SK-N-SH treated with all-trans-retinoic acid at 6 μM for 48 hours (cell line): ENCODE results near the gene HYI.

ENCODE experiments used
- ATAC-seq: fragments of 200-7000 bp; cut with Tn5 transposase; 3 replicates; pipeline ENCODE4 v1.9.1; 2020; ENCODE audit warnings: mild to moderate bottlenecking, moderate library complexity
- ARNTL ChIP-seq: fragments of 450-650 bp; formaldehyde crosslinking; IDR thresholded peaks from 2 replicates; pipeline ENCODE4 v1.5.0; 2020; ENCODE audit warnings: low read depth, mild to moderate bottlenecking, moderate library complexity, borderline replicate concordance
- CSDC2 ChIP-seq: fragments of 250-450 bp; sonication (Bioruptor Pico); IDR thresholded peaks from 2 replicates; pipeline ENCODE4 v1.5.0; 2020; ENCODE audit warnings: mild to moderate bottlenecking, moderate library complexity
- ESRRG ChIP-seq: fragments of 250-450 bp; sonication (Bioruptor Pico); IDR thresholded peaks from 2 replicates; pipeline ENCODE4 v1.6.1; 2021; ENCODE audit warnings: mild to moderate bottlenecking
- GLIS3 ChIP-seq: fragments of 250-450 bp; sonication (Bioruptor Pico); IDR thresholded peaks from 2 replicates; pipeline ENCODE4 v1.5.0; 2020; ENCODE audit warnings: mild to moderate bottlenecking, moderate library complexity
- OSR1 ChIP-seq: fragments of 250-450 bp; sonication (Bioruptor Pico); IDR thresholded peaks from 2 replicates; pipeline ENCODE4 v1.8.0; 2022; ENCODE audit warnings: moderate library complexity, mild to moderate bottlenecking, inconsistent platforms
- PATZ1 ChIP-seq: fragments of 250-450 bp; sonication (Bioruptor Pico); IDR thresholded peaks from 2 replicates; pipeline ENCODE4 v1.8.0; 2020; ENCODE audit warnings: mild to moderate bottlenecking, moderate library complexity, borderline replicate concordance
- POU6F1 ChIP-seq: fragments of 250-450 bp; sonication (Bioruptor Pico); IDR thresholded peaks from 2 replicates; pipeline ENCODE4 v1.8.0; 2021; ENCODE audit warnings: low read depth, mild to moderate bottlenecking, moderate library complexity, borderline replicate concordance
- PPARA ChIP-seq: fragments of 250-450 bp; sonication (Bioruptor Pico); IDR thresholded peaks from 2 replicates; pipeline ENCODE4 v1.5.0; 2020; ENCODE audit warnings: mild to moderate bottlenecking, borderline replicate concordance
- RARB ChIP-seq: fragments of 250-450 bp; sonication (Bioruptor Pico); IDR thresholded peaks from 2 replicates; pipeline ENCODE4 v1.8.0; 2021; ENCODE audit warnings: mild to moderate bottlenecking, moderate library complexity
- SNAI2 ChIP-seq: fragments of 250-450 bp; sonication (Bioruptor Pico); IDR thresholded peaks from 2 replicates; pipeline ENCODE4 v1.5.0; 2020; ENCODE audit warnings: mild to moderate bottlenecking, moderate library complexity
- TCF4 ChIP-seq: fragments of 250-450 bp; sonication (Bioruptor Pico); IDR thresholded peaks from 2 replicates; pipeline ENCODE4 v1.8.0; 2021; ENCODE audit warnings: mild to moderate bottlenecking, moderate library complexity, borderline replicate concordance
- TOX ChIP-seq: fragments of 250-450 bp; sonication (Bioruptor Pico); IDR thresholded peaks from 2 replicates; pipeline ENCODE4 v1.8.0; 2021; ENCODE audit warnings: mild to moderate bottlenecking, moderate library complexity, borderline replicate concordance
- TSHZ2 ChIP-seq: fragments of 250-450 bp; sonication (Bioruptor Pico); IDR thresholded peaks from 2 replicates; pipeline ENCODE4 v1.5.0; 2020; ENCODE audit warnings: mild to moderate bottlenecking, moderate library complexity
- ZC3H10 ChIP-seq: fragments of 250-450 bp; sonication (Bioruptor Pico); IDR thresholded peaks from 2 replicates; pipeline ENCODE4 v1.5.1; 2021; ENCODE audit warnings: mild to moderate bottlenecking, moderate library complexity
- ZFP3 ChIP-seq: fragments of 250-450 bp; sonication (Bioruptor Pico); IDR thresholded peaks from 2 replicates; pipeline ENCODE4 v1.5.0; 2020; ENCODE audit warnings: mild to moderate bottlenecking, moderate library complexity
- ZNF565 ChIP-seq: fragments of 450-650 bp; formaldehyde crosslinking; conservative IDR thresholded peaks from 2 replicates; pipeline ENCODE4 v1.5.0; 2020; ENCODE audit warnings: low read depth, mild to moderate bottlenecking, moderate library complexity
- ZNF70 ChIP-seq: fragments of 450-650 bp; formaldehyde crosslinking; IDR thresholded peaks from 2 replicates; pipeline ENCODE4 v1.5.0; 2020; ENCODE audit warnings: mild to moderate bottlenecking, moderate library complexity
- ZNF8 ChIP-seq: fragments of 450-650 bp; formaldehyde crosslinking; IDR thresholded peaks from 2 replicates; pipeline ENCODE4 v1.5.0; 2020; ENCODE audit warnings: mild to moderate bottlenecking, moderate library complexity
- TF ChIP-seq, protein P1 (sequence below): fragments of 250-450 bp; sonication (Bioruptor Pico); IDR thresholded peaks from 2 replicates; pipeline ENCODE4 v1.5.1; 2021; ENCODE audit warnings: mild to moderate bottlenecking, moderate library complexity
- TF ChIP-seq, protein P2 (sequence below): fragments of 250-450 bp; sonication (Bioruptor Pico); IDR thresholded peaks from 2 replicates; pipeline ENCODE4 v1.5.1; 2020; ENCODE audit warnings: low read depth, mild to moderate bottlenecking, moderate library complexity

Gene HYI

DNA sequence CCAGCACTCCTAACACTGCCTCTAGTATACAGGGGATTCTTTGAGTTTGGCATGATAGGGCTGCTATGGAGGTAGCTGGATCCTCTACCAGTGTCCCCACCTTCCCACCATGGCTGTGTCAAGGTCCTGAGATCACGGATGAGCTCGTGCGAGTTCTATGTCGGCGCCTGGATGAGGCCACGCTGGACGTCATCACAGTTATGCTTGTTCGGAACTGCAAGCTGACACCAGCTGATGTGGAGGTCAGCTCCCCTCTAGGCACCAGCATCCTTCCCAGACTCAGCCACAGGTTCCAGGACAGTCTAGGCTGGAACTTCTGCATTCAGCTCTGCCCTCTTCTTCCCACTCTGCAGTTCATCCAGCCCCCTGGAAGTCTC lies 15.2 kb downstream of the HYI start (continued):
- TF ChIP-seq ARNTL (CRISPR knock-in tag), result no peak

DNA sequence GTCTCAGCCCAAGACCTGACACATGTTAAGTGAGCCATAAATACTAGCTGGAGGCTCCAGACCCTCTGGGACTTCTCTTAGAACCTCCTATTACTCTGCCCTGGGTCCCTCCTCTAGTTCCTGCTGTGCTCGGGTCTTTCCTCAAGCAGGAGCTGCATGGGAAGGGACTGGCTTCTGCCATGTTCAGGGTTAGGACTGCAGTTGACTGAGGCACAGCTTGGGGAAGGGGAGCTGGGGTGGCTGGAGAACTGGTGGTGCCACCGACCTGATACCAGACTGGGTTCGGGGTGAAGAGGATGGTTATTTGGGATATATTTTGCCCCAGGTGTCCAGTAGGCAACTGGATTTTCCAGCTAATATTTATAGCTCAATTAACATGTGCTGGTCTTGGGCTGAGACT lies 15.7 kb downstream of the HYI start:
- ATAC-seq, result no peak
- TF ChIP-seq ZNF565 (CRISPR knock-in tag) (no peak), TCF4 (CRISPR knock-in tag) (no peak), ESRRG (CRISPR knock-in tag) (no peak)

GRCh38 chr1:43437031-43437973 lies 16.4 kb downstream of the HYI start:
- TF ChIP-seq ESRRG (CRISPR knock-in tag), result no peak
- TF ChIP-seq ZFP3 (CRISPR knock-in tag), result no peak
- TF ChIP-seq ZNF565 (CRISPR knock-in tag), result no peak
- no peak for TF ChIP-seq TSHZ2 (CRISPR knock-in tag)
- no peak for TF ChIP-seq GLIS3 (CRISPR knock-in tag)
- no peak for TF ChIP-seq POU6F1 (CRISPR knock-in tag)
- no peak for TF ChIP-seq CSDC2 (CRISPR knock-in tag)
- no peak for TF ChIP-seq ARNTL (CRISPR knock-in tag)
- TF ChIP-seq RARB (CRISPR knock-in tag), result no peak
- no peak for TF ChIP-seq ZNF8 (CRISPR knock-in tag)
- TF ChIP-seq PATZ1, result no peak
- TF ChIP-seq, protein P1, sequence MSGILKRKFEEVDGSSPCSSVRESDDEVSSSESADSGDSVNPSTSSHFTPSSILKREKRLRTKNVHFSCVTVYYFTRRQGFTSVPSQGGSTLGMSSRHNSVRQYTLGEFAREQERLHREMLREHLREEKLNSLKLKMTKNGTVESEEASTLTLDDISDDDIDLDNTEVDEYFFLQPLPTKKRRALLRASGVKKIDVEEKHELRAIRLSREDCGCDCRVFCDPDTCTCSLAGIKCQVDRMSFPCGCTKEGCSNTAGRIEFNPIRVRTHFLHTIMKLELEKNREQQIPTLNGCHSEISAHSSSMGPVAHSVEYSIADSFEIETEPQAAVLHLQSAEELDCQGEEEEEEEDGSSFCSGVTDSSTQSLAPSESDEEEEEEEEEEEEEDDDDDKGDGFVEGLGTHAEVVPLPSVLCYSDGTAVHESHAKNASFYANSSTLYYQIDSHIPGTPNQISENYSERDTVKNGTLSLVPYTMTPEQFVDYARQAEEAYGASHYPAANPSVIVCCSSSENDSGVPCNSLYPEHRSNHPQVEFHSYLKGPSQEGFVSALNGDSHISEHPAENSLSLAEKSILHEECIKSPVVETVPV (CRISPR knock-in tag), result no peak
- no peak for TF ChIP-seq SNAI2 (CRISPR knock-in tag)
- TF ChIP-seq ZNF70 (CRISPR knock-in tag), result no peak
- no peak for TF ChIP-seq TOX (CRISPR knock-in tag)
- no peak for TF ChIP-seq TCF4 (CRISPR knock-in tag)
- no peak for TF ChIP-seq OSR1 (CRISPR knock-in tag)
- TF ChIP-seq, protein P2, sequence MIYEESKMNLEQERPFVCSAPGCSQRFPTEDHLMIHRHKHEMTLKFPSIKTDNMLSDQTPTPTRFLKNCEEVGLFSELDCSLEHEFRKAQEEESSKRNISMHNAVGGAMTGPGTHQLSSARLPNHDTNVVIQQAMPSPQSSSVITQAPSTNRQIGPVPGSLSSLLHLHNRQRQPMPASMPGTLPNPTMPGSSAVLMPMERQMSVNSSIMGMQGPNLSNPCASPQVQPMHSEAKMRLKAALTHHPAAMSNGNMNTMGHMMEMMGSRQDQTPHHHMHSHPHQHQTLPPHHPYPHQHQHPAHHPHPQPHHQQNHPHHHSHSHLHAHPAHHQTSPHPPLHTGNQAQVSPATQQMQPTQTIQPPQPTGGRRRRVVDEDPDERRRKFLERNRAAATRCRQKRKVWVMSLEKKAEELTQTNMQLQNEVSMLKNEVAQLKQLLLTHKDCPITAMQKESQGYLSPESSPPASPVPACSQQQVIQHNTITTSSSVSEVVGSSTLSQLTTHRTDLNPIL, result no peak
- no peak for ATAC-seq

DNA sequence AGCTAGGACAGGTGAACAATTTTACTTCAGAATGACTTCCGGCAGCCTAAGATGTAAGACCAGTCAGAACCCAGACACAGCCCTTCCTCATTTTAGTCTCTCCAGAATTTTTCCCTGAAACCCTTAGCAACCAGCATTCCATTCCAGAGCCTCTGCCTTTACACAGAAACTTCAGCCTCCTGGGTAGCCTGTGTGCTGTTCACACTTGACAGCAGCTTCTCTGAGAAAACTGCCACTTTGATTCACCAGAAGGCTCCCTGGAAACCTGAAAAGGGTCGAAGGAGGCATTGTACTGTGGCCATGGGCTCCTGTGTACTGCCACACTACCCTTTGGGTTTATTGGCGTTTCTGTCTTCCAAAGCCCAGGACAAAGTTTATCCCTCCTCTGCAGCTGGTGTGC lies 17.4 kb downstream of the HYI start:
- no peak for ATAC-seq
- TF ChIP-seq ZC3H10 (no peak), PPARA (no peak), TCF4 (CRISPR knock-in tag) (no peak), TOX (CRISPR knock-in tag) (no peak), GLIS3 (CRISPR knock-in tag) (no peak), RARB (CRISPR knock-in tag) (no peak), ZNF70 (CRISPR knock-in tag) (no peak), POU6F1 (CRISPR knock-in tag) (no peak), ZFP3 (CRISPR knock-in tag) (no peak), CSDC2 (CRISPR knock-in tag) (no peak), SNAI2 (CRISPR knock-in tag) (no peak), ZNF8 (CRISPR knock-in tag) (no peak)
- TF ChIP-seq, protein P1 (CRISPR knock-in tag), result no peak
